Kidney tubule cell (primary cell): ENCODE data around the gene ATG101.

Experiments used
- DNase-seq: peaks from one replicate; pipeline ENCODE4 v3.0.0-alpha.2; 2018; ENCODE audit warnings: low spot score

Gene ATG101

GRCh38 chr12:52079576-52080402, 10.0 kb downstream of the ATG101 start, which contains the start of gene SMIM41:
Gene SMIM41, plus strand, starts transcription at chr12:52079704. Its CDS starts 76 bp downstream, at chr12:52079780.
- no peak for DNase-seq

DNA sequence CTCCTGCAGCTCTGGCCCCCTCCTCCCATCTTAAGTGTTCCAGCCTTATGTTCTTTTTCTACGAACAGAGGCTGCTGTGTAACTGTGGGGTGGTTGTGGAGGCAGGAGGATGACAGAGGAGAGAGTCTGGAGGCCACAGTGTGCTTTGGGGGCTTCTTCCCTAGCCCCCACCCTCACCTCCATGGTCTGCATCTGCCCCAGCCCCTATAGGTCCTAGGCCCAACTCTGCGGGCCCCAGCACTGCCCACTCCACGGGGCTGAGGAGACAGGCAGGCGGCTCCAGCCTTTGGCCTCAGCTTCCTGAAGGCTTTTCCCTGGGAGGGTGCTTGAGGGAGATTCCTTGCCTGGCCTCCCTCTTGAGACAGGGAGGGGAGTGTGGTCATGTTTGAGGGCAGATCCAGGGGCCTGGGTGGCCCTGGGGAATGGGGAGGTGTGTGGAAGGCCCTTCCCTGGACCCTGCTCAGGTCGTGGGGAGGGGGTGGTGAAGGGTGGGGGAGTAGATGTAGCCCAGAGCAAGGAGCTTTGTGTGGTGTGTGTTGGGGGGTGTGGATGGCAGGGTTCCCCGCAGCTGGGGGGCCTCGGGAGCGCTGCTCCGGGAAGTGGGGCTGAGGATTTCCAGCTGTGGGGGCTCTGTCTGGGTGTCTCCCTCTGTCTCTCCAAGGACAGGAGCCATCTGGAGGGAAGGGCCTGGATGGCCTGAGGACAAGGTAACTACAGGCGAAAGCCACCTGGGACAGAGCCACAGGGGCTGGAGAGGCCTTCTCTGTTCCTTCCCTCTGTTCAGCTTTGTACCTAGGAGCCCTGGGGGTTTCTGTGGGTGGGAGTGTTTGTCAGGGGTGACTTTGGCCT, 10.8 kb downstream of the ATG101 start:
- DNase-seq = no peak

GRCh38 chr12:52081263-52081733, 11.5 kb downstream of the ATG101 start:
- DNase-seq = no peak

DNA sequence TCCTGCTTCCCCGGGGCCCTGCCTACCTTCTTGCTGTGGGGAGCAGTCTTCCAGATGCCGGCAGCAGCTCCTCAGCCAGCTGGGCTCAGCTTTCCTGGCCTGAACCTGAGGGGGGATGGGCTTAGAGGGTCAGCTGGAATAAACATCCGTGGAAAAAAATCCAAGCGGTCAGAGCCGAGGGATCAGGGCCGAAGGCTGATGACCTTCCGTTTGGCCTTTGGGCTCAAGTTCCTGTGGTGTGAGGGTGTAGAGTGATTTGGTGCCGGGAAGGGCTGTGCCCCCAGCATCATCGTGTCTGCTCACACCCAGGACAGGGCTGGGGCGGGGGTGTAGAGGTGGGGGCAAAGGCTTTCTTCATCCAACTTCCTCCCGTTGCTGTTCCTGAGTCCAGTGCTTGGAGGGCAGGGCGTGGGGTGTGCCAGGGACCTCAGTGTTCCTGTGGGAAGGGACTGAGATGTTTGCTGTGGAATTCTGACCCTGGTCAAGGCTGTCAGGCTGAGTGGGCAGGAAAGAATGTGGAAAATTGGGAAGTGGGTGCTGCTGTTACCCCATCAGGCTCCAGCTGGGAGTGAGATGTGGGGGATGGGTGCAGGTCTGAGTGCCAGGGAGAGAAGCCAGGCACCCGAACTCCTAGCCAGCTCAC, 12.4 kb downstream of the ATG101 start:
- DNase-seq = no peak

DNA sequence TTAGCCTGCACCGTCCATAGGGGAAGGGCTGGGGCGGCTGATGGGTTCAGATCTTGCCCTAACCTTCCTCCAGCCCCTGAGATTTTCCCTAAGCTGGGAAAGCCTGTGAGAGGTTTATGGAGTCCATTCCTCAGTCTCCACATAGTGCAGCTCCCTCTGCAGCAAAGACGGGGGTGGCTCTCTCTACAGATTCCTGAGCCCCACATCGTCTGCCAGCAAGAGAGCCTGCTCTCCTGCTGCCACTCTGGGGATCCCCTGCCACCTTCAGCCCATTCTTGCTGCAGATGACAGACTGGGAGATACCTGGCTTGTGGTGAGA, 12.8 kb downstream of the ATG101 start:
- DNase-seq = no peak

DNA sequence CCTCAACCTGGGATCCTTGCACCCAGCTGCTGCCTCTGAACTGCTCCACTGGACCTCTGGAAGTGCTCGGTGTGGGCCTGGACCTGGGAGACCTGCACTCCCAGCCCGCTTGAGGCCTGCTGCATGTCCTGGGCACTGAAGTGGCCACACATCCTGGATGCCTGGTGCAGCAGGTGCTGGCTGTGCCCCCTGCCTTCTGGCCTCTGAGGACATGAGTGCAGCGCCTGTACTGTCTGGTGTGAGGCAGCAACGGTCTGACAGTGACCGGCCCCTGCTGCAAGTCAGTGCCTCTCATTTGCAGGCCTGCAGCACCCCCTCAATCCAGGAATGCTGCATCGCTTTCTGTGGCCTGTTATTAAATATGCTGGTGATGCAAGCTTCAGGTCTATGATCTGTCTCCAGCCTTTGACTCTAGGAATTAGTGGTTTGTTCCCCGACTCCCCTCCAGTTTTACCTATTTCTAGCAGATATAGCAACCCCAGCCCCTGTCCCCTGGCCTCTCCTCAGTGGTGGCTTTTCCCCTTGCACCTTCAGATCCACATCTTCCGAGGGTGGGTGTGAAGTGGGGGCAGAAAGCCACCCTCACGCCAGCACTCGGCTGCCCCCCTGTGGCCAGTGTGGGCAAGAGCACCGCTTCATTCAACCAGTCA, 13.3 kb downstream of the ATG101 start:
- peak; percentile 51 for DNase-seq

DNA sequence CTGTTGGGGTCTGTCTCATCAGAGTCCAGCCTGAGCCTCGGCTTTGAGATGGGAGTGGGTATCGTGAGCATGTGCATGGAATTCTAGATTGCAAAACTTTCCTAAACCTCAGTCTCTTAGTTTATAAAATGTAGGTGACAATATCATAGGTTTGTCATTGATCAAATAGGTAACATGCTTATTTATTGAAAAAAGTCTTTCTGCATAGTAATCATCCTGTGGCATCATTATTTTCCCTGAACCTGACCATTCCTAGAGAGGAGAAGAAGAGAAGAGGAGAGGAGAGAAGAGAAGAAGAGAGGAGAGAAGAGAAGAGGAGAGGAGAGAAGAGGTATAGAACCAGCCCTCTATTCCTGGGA, 13.8 kb downstream of the ATG101 start:
- no peak for DNase-seq

DNA sequence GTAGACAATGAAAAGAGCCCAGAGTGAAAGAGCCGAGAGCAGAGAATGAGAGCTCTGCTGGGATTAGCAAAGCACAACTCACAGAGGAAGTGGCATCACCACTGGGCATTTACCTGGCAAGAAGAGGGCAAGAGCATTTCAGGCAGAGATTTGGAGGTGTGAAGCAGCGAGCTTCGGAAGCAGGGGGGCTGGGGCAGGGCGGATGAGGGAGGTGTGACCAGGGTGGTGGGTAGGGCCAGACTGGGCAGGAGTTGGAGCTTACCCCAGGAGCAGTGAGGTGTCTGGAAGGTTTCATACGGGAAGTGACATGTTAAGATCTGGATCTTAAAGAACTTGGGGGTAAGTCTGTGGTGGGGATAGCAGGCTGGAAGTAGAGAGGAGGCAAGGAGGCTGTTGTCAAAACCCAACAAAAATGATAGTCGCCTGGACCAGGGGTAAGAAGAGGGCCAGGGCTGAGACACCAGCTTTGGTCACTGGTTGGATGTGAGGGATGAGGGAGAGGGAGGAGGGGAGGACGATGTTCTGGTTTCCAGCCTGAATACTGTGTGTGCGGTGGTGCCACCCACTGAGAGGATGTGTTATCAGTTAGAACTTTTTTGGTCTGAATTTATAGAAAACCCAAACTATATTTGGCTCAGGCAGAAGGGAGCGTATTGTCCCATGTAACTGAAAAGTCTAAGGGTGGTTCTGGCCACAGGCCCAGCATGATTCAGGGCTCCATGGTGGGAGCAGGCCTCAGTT, 14.9 kb downstream of the ATG101 start:
- DNase-seq = no peak

DNA sequence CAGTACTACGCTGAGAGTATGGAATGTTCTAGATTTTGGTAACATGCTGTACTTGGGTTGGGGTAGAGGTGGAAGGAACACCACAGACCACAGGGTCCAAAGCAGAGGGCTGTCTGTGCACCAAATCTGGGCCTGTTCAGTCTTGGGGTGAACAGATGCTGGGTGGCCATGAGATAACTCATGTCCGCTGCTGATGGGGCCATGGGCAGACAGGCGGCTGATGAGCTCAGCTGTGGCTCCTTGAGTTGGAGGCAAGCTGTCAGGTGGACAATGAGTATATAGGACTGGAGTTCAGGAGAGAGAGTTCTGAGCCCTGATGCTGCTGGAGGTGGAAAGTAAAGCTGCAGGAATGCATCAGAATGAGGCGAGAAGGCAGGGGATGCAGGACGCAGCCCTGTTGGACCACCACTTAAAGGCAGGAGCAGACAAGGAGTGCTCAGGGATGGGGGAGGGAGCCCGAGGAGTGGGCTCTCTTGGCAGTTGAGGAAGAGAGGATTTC, 16.0 kb downstream of the ATG101 start:
- no peak for DNase-seq

DNA sequence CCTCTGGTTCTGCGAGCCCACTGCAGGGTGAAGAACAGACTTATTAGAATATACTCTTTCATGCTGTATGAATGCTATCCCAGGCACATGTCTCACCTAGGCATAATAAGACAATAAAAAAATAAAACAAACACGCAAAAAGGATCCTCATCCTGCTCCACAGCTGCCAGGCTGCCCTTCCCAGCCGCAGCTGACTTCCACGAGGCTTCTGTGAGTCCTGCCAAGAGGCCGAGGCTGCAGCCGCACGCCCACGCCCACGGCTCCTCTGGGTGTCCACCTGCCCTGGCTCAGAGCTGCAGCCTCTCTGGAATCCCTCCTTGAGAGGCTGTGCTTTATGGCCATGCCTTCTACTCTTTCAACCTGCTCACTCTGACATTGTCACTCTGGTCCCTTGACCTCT, 16.6 kb downstream of the ATG101 start:
- no peak for DNase-seq

DNA sequence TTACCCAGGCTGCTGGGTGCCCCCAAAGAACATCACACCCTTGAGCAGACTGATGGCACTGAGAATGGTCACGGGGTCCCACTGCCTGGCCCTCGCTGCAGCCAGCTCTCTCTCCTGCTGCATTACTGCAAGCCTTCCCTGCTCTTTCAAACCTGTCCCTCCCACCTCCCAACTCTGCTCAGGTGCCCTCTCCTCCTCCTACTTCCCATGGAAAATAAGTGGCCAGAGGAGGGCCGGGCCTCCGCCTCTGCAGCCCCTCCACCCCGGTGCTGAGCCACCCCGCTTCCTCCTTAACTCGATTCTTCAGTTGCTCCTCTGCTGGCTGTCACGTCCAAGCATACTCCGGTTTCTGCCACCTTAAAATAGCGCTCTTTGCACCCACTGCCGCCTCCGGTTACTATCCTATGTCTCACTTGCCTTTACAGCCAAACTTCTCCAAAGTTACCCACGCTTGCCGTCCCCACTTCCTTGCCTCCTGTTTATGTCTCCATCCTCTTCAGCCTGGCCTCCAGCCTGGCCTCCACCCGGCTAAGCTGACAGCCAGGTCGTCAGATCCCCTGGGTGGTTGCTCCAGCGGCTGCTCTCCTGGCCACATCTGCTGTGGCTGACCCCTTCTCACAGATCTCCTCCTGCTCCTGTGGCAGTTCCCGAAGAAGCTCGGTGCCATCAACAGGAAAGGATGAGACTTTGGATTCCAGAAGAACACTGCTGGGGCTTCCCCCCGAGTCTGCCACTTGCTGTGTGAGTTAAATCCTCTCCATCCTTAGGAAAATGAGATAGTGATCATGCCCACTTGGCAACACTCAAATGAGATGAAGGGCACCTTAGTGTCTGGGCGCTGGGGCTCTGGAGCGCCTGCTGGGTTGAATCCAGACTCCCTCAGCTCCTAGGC, 17.4 kb downstream of the ATG101 start:
- no peak for DNase-seq

- DNase-seq = no peak
Observed at GRCh38 chr12:52087961-52088820, 18.4 kb downstream of the ATG101 start.

DNA sequence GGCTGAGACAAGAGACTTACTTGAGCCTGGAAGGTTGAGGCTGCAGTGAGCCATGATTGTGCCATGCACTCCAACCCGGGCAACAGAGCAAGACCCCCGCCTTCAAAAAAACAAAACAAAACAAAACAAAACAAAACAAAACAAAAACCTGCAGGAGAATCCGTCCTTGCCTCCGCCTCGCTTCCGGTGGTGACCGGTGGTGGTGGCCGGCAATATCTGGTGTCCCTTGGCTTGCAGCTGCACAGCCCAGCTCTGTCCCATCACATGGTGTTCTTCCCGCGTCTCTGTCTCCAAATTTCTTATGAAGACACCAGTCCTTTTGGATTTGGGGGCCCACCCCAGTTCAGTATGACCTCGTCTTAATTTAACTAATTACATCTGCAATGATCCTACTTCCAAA, 19.7 kb downstream of the ATG101 start:
- DNase-seq = no peak

- DNase-seq = no peak
Observed at GRCh38 chr12:52090291-52090690, 20.5 kb downstream of the ATG101 start.

GRCh38 chr12:52091061-52091460, 21.3 kb downstream of the ATG101 start:
- no peak for DNase-seq

- DNase-seq = no peak
Observed at GRCh38 chr12:52091869-52092268, 22.1 kb downstream of the ATG101 start.

- peak; percentile 31 for DNase-seq
Observed at GRCh38 chr12:52093346-52093745, 23.6 kb downstream of the ATG101 start.

GRCh38 chr12:52096332-52097044, 26.7 kb downstream of the ATG101 start:
- no peak for DNase-seq
